OCI-LY1 (cell line): Measurements from ENCODE around the gene SEPHS2.

Experiments
- H2AFZ ChIP-seq: fragments of 200-600 bp; sonication (generic), shearing (Covaris generic); 2 replicates; pipeline ENCODE4 v1.6.0; 2014; ENCODE audit warnings: antibody characterized with exemption, mild to moderate bottlenecking, low read length
- H3F3A ChIP-seq: fragments of 200-600 bp; sonication (generic), shearing (Covaris generic); 2 replicates; pipeline ENCODE4 v1.6.0; 2014; ENCODE audit warnings: mild to moderate bottlenecking, antibody characterized with exemption, low read length, moderate library complexity; ENCODE audit not compliant: insufficient read depth
- H3K27ac ChIP-seq: fragments of 200-600 bp; sonication (generic); 2 replicates; pipeline ENCODE4 v1.5.1; 2014; ENCODE audit warnings: low read length, mixed run types, mild to moderate bottlenecking, low read depth; ENCODE audit not compliant: poor library complexity, severe bottlenecking
- H3K27me3 ChIP-seq: fragments of 200-600 bp; sonication (generic); 2 replicates; pipeline ENCODE4 v1.6.0; 2014; ENCODE audit warnings: antibody characterized with exemption, mild to moderate bottlenecking, low read length, moderate library complexity; ENCODE audit not compliant: insufficient read depth
- H3K36me3 ChIP-seq: fragments of 200-600 bp; sonication (generic); 2 replicates; pipeline ENCODE4 v1.6.1; 2014; ENCODE audit warnings: mild to moderate bottlenecking, antibody characterized with exemption, low read length, moderate library complexity, mixed read lengths; ENCODE audit not compliant: insufficient read depth
- H3K4me1 ChIP-seq: fragments of 200-600 bp; sonication (generic); 2 replicates; pipeline ENCODE4 v1.5.1; 2014; ENCODE audit warnings: mild to moderate bottlenecking, low read length, moderate library complexity; ENCODE audit not compliant: insufficient read depth, severe bottlenecking
- H3K4me2 ChIP-seq: fragments of 200-600 bp; sonication (generic), shearing (Covaris generic); 2 replicates; pipeline ENCODE4 v1.6.1; 2014; ENCODE audit warnings: low read length
- H3K4me3 ChIP-seq: fragments of 200-600 bp; sonication (generic); 2 replicates; pipeline ENCODE4 v1.5.1; 2014; ENCODE audit warnings: low read length, low read depth, mild to moderate bottlenecking, mixed read lengths; ENCODE audit not compliant: poor library complexity, severe bottlenecking
- H3K79me2 ChIP-seq: fragments of 200-600 bp; shearing (Covaris generic); 2 replicates; pipeline ENCODE4 v1.6.1; 2016; ENCODE audit warnings: mixed run types, low read length, mixed read lengths; ENCODE audit not compliant: insufficient read depth
- H3K9ac ChIP-seq: fragments of 200-600 bp; sonication (generic), shearing (Covaris generic); 2 replicates; pipeline ENCODE4 v1.6.1; 2014; ENCODE audit warnings: mild to moderate bottlenecking, low read length, mixed read lengths
- H3K9me2 ChIP-seq: fragments of 200-600 bp; sonication (generic), shearing (Covaris generic); 2 replicates; pipeline ENCODE4 v1.6.1; 2014; ENCODE audit warnings: low read depth, mild to moderate bottlenecking, low read length, mixed read lengths
- H3K9me3 ChIP-seq: fragments of 200-600 bp; shearing (Covaris generic); 2 replicates; pipeline ENCODE4 v1.6.1; 2014; ENCODE audit warnings: low read length, mixed read lengths
- H4K20me1 ChIP-seq: fragments of 200-600 bp; sonication (generic), shearing (Covaris generic); 2 replicates; pipeline ENCODE4 v1.6.0; 2016; ENCODE audit warnings: mild to moderate bottlenecking, low read length; ENCODE audit not compliant: insufficient read depth
- CTCF ChIP-seq: fragments of 200-600 bp; sonication (generic), shearing (Covaris generic); IDR thresholded peaks from 2 replicates; pipeline ENCODE4 v1.5.1; 2017; ENCODE audit warnings: mild to moderate bottlenecking, antibody characterized with exemption, low read length, moderate library complexity, mixed read lengths
- EZH2 ChIP-seq: fragments of 200-600 bp; sonication (generic), shearing (Covaris generic); IDR thresholded peaks from 2 replicates; pipeline ENCODE4 v1.8.0; 2017; ENCODE audit warnings: borderline replicate concordance, mixed run types, mild to moderate bottlenecking, antibody characterized with exemption, low read length, moderate library complexity, mixed read lengths

The SEPHS2 gene

GRCh38 chr16:30421010-30421409 is 24.7 kb downstream of the SEPHS2 start:
- H3K9me2 ChIP-seq, result no peaks in the 10 kb centered on the region
- no peak overlapping the region for H3K27ac ChIP-seq
- no peaks in the 10 kb centered on the region for H4K20me1 ChIP-seq
- no peaks in the 10 kb centered on the region for H3K79me2 ChIP-seq
- H3K4me2 ChIP-seq, result no peak overlapping the region
- no peaks in the 10 kb centered on the region for H3K9me3 ChIP-seq
- H3K4me3 ChIP-seq, result no peak overlapping the region
- no peak for TF ChIP-seq EZH2
- TF ChIP-seq CTCF, result no peak
- no peaks in the 10 kb centered on the region for H3F3A ChIP-seq
- no peak overlapping the region for H3K9ac ChIP-seq
- H3K36me3 ChIP-seq, result peaks cover 51% of the 10 kb centered on the region
- H2AFZ ChIP-seq, result no peak overlapping the region
- peaks cover 19% of the 10 kb centered on the region for H3K4me1 ChIP-seq
- no peaks in the 10 kb centered on the region for H3K27me3 ChIP-seq

- Histone ChIP-seq H3K27ac (peak overlapping the region; percentile 77), H3K4me1 (peaks cover 19% of the 10 kb centered on the region), H3K9me3 (no peaks in the 10 kb centered on the region), H4K20me1 (no peaks in the 10 kb centered on the region), H3K9me2 (no peaks in the 10 kb centered on the region), H3K36me3 (peaks cover 40% of the 10 kb centered on the region), H3F3A (no peaks in the 10 kb centered on the region), H2AFZ (no peak overlapping the region), H3K4me3 (peak overlapping the region; percentile 54), H3K4me2 (peak overlapping the region; percentile 59), H3K79me2 (no peaks in the 10 kb centered on the region), H3K27me3 (no peaks in the 10 kb centered on the region), H3K9ac (peak overlapping the region; percentile 64)
- no peak; the same call in 1 of the 2 replicates for TF ChIP-seq CTCF
- TF ChIP-seq EZH2, result no peak
Measured at GRCh38 chr16:30418350-30419181, 27.1 kb downstream of the SEPHS2 start.

- H3K79me2 ChIP-seq, result no peaks in the 10 kb centered on the region
- TF ChIP-seq CTCF, result peak; percentile 37; the same call in 1 of the 2 replicates
- no peak for TF ChIP-seq EZH2
- H3K27me3 ChIP-seq, result no peaks in the 10 kb centered on the region
- no peaks in the 10 kb centered on the region for H3K9me3 ChIP-seq
- H3K9ac ChIP-seq, result peak overlapping the region; percentile 70
- H3K4me1 ChIP-seq, result peaks cover 19% of the 10 kb centered on the region
- H4K20me1 ChIP-seq, result no peaks in the 10 kb centered on the region
- peak overlapping the region; percentile 59 for H3K4me2 ChIP-seq
- no peaks in the 10 kb centered on the region for H3K9me2 ChIP-seq
- H3F3A ChIP-seq, result no peaks in the 10 kb centered on the region
- H3K36me3 ChIP-seq, result peaks cover 41% of the 10 kb centered on the region
- no peak overlapping the region for H2AFZ ChIP-seq
- peak overlapping the region; percentile 54 for H3K4me3 ChIP-seq
- H3K27ac ChIP-seq, result peak overlapping the region; percentile 77
Measured at GRCh38 chr16:30417529-30418349, 27.9 kb downstream of the SEPHS2 start.
